GM04503 (cell line): Measurements from ENCODE around the gene DIDO1.

Experiments used
- DNase-seq: peaks from one replicate; pipeline ENCODE4 v3.0.0-alpha.2; 2012; ENCODE audit warnings: low read depth

The DIDO1 gene

GRCh38 chr20:62951143-62951895, 25.0 kb upstream of the DIDO1 start:
- DNase-seq: no peak

- DNase-seq: no peak
Measured at GRCh38 chr20:62950741-62951140, 24.4 kb upstream of the DIDO1 start.

GRCh38 chr20:62949962-62950361, 23.7 kb upstream of the DIDO1 start:
- no peak for DNase-seq

- DNase-seq: no peak
Measured at GRCh38 chr20:62949153-62949821, 23.0 kb upstream of the DIDO1 start.

- DNase-seq: no peak
Measured at GRCh38 chr20:62947532-62948300, 21.4 kb upstream of the DIDO1 start.

- DNase-seq: no peak
Measured at GRCh38 chr20:62946918-62947317, 20.6 kb upstream of the DIDO1 start.

- no peak for DNase-seq
Measured at GRCh38 chr20:62945771-62946339, 19.6 kb upstream of the DIDO1 start.

- DNase-seq: no peak
Measured at GRCh38 chr20:62944746-62945145, 18.4 kb upstream of the DIDO1 start.

GRCh38 chr20:62944184-62944583, 17.9 kb upstream of the DIDO1 start:
- DNase-seq: no peak

- no peak for DNase-seq
Measured at GRCh38 chr20:62943396-62943795, 17.1 kb upstream of the DIDO1 start.

GRCh38 chr20:62942456-62942855, 16.2 kb upstream of the DIDO1 start:
- no peak for DNase-seq

- no peak for DNase-seq
Measured at GRCh38 chr20:62941792-62942191, 15.5 kb upstream of the DIDO1 start.

GRCh38 chr20:62940875-62941274, 14.6 kb upstream of the DIDO1 start:
- DNase-seq: no peak

GRCh38 chr20:62938105-62938888, 12.0 kb upstream of the DIDO1 start, which contains the start of gene GID8:
TSS of gene GID8 (plus strand) at chr20:62938147. CDS start at chr20:62941503, 3,356 bp downstream.
- DNase-seq: no peak

- DNase-seq: no peak
Measured at GRCh38 chr20:62937268-62938104, 11.2 kb upstream of the DIDO1 start.

- no peak for DNase-seq
Measured at GRCh38 chr20:62935968-62936585, 9.8 kb upstream of the DIDO1 start.

GRCh38 chr20:62935204-62935967, 9.1 kb upstream of the DIDO1 start:
- no peak for DNase-seq

GRCh38 chr20:62933966-62934365, 7.7 kb upstream of the DIDO1 start:
- no peak for DNase-seq

- no peak for DNase-seq
Measured at GRCh38 chr20:62931464-62931863, 5.2 kb upstream of the DIDO1 start.
